ENCODE results near the gene NOTCH1. TPM values are rescaled to one million over a fixed set of nuclear protein-coding genes. Genes with fewer than 3 reads are reported as not detected.
"Not testable (repeated sequence)": the region's sequence is repeated elsewhere in the genome, so short reads cannot be mapped to it uniquely, and the experiment has no call there.

NOTCH1 gene
- total RNA-seq, 4 donors from 2014 or later, result 31.1 to 72.1 (median 44.0) TPM

DNA sequence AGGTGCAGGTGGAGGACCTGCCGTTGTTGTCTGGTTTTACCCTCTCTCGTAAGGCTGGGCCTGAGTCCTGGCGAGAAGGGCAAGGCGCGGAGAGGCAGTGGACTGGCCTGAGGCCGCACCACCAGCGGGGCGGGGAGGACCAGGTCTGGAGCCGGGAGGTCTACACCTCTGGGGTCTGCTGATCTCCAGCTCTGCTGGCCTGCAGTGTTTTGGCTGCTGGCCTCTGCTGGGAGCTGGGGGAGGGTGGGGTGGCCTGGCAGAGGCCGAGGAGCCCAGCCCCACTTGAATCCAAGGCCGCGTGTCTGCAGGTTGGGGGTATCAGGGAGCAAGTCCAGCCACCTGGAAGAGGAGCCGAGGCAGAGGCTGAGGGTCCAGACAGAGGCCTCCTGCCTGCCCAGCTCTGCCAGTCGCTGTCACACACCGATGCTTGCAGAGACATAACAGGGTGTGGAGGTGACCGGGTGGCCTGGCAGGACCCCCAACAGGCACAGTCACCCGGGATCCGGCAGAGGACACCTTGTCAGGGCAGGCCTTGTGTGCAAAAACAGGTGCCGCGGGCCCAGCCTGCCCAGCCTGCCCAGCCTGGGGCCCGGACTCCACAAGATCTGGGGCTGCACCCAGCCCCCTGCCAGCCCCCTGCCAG, 29.9 kb upstream of the NOTCH1 start:
- Histone ChIP-seq H3K27ac (peak overlapping the region in 2 of 4 donors; percentile 36 to 37), H3K27me3 (no peaks in the 10 kb centered on the region), H3K4me1 (peaks cover 0 to 45% (median 0%) of the 10 kb centered on the region in 3 donors), H3K4me3 (no peak overlapping the region), H3K9me3 (no peaks in the 10 kb centered on the region), H3K36me3 (no peaks in the 10 kb centered on the region)
- WGBS, 2 donors (ENCODE audit: low coverage in 1 of 2), result no CpG with 5 or more reads among the region's 21 CpGs
- TF ChIP-seq CTCF (IDR thresholded peaks at IDR 0.05) (no peak), POLR2AphosphoS5 (IDR thresholded peaks at IDR 0.05) (no peak), EP300 (IDR thresholded peaks at IDR 0.05) (no peak), POLR2A (IDR thresholded peaks at IDR 0.05) (no peak)
- ATAC-seq, result no peak

GRCh38 chr9:136574606-136575005, 28.8 kb upstream of the NOTCH1 start:
- 80 to 87% methylated on average over 1 to 7 of the region's 16 CpGs for WGBS, 2 donors (ENCODE audit: low coverage in 1 of 2)
- not testable (repeated sequence) for H3K4me3 ChIP-seq, ATAC-seq, H3K27ac ChIP-seq, H3K27me3 ChIP-seq, H3K36me3 ChIP-seq, H3K9me3 ChIP-seq
- peaks cover 0 to 57% (median 0%) of the 10 kb centered on the region in 3 donors for H3K4me1 ChIP-seq

GRCh38 chr9:136572828-136573625, 27.2 kb upstream of the NOTCH1 start:
- no peak for TF ChIP-seq POLR2AphosphoS5 (IDR thresholded peaks at IDR 0.05)
- TF ChIP-seq POLR2A (IDR thresholded peaks at IDR 0.05), result no peak
- TF ChIP-seq EP300 (IDR thresholded peaks at IDR 0.05), result no peak
- no peak for TF ChIP-seq CTCF (IDR thresholded peaks at IDR 0.05)
- no peak for ATAC-seq
- H3K27me3 ChIP-seq, result no peaks in the 10 kb centered on the region
- H3K4me3 ChIP-seq, result no peak overlapping the region
- peaks cover 5 to 61% (median 11%) of the 10 kb centered on the region in 3 donors for H3K4me1 ChIP-seq
- H3K9me3 ChIP-seq, result no peaks in the 10 kb centered on the region
- H3K36me3 ChIP-seq, result no peaks in the 10 kb centered on the region
- 87 to 90% methylated on average over 2 to 12 of the region's 34 CpGs for WGBS, 2 donors (ENCODE audit: low coverage in 1 of 2)
- peak overlapping the region in 1 of 4 donors; percentile 49 for H3K27ac ChIP-seq

DNA sequence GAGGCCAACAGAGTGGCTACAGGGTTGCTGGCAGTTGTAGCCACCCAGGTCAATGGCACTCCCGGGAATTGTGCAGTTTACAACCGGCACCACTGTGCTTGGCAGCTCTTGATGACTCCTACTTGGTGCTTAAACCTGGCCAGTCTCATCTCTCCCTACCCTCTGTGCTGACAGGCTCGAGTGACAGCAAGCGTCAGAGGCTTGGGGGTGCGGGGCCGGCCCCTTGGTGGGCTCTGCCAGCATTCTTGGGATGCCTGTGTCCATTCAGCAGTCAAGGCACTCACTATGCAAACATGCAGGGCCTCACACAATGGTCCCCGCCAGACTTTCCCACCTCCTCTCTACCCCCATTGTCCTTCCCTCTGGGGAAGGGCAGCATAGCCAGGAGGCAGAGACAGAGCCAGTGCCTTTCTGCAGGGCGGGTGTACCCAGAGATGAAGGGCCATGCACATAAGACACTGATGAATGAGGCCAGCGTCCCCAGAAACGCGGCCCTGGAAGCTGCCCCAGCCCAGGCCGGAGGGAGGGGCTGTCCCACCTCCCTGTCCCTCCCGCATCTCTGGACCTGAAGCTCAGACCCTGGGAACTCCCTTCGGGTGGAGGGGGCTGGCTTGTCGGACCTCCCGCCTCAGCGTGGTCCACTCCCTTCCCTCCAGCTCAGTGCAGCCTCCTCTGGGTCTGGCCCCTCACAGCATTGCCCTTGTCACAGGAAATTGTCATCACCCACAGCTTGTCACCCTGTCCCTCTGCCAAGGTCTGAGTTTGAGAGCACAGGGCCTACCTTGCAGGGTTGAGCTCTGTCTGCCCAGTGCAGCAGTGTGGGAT, 26.4 kb upstream of the NOTCH1 start:
- no peaks in the 10 kb centered on the region for H3K27me3 ChIP-seq
- H3K4me1 ChIP-seq, result peaks cover 5 to 69% (median 19%) of the 10 kb centered on the region in 3 donors
- no peaks in the 10 kb centered on the region for H3K9me3 ChIP-seq
- no peak for ATAC-seq
- H3K4me3 ChIP-seq, result no peak overlapping the region
- no peak for TF ChIP-seq POLR2A (IDR thresholded peaks at IDR 0.05)
- no peak for TF ChIP-seq POLR2AphosphoS5 (IDR thresholded peaks at IDR 0.05)
- TF ChIP-seq CTCF (IDR thresholded peaks at IDR 0.05), result no peak
- TF ChIP-seq EP300 (IDR thresholded peaks at IDR 0.05), result no peak
- WGBS, 2 donors (ENCODE audit: low coverage in 1 of 2), result no CpG with 5 or more reads among the region's 17 CpGs
- peak overlapping the region in 1 of 4 donors; percentile 49 for H3K27ac ChIP-seq
- H3K36me3 ChIP-seq, result no peaks in the 10 kb centered on the region

GRCh38 chr9:136571531-136571930, 25.7 kb upstream of the NOTCH1 start:
- peak overlapping the region in 3 of 4 donors; percentile 14 to 51 (median 49) for H3K27ac ChIP-seq
- TF ChIP-seq POLR2AphosphoS5 (IDR thresholded peaks at IDR 0.05) (no peak), EP300 (IDR thresholded peaks at IDR 0.05) (no peak), CTCF (IDR thresholded peaks at IDR 0.05) (no peak), POLR2A (IDR thresholded peaks at IDR 0.05) (no peak)
- peaks cover 5 to 73% (median 26%) of the 10 kb centered on the region in 3 donors for H3K4me1 ChIP-seq
- 100% methylated on average over 1 of the region's 14 CpGs; no CpG with 5 or more reads in 1 of the 2 donors for WGBS, 2 donors (ENCODE audit: low coverage in 1 of 2)
- no peaks in the 10 kb centered on the region for H3K27me3 ChIP-seq
- no peak overlapping the region for H3K4me3 ChIP-seq
- ATAC-seq, result no peak
- H3K9me3 ChIP-seq, result no peaks in the 10 kb centered on the region
- no peaks in the 10 kb centered on the region for H3K36me3 ChIP-seq

Measured in gastroesophageal sphincter (tissue), 4 donors.